Measurements from ENCODE around the gene EEFSEC. TPM values are rescaled to one million over a fixed set of nuclear protein-coding genes. Genes with fewer than 3 reads are reported as not detected.

Gene EEFSEC
- total RNA-seq, 6 donors from 2014 or later, result 14.9 to 38.8 (median 17.9) TPM

DNA sequence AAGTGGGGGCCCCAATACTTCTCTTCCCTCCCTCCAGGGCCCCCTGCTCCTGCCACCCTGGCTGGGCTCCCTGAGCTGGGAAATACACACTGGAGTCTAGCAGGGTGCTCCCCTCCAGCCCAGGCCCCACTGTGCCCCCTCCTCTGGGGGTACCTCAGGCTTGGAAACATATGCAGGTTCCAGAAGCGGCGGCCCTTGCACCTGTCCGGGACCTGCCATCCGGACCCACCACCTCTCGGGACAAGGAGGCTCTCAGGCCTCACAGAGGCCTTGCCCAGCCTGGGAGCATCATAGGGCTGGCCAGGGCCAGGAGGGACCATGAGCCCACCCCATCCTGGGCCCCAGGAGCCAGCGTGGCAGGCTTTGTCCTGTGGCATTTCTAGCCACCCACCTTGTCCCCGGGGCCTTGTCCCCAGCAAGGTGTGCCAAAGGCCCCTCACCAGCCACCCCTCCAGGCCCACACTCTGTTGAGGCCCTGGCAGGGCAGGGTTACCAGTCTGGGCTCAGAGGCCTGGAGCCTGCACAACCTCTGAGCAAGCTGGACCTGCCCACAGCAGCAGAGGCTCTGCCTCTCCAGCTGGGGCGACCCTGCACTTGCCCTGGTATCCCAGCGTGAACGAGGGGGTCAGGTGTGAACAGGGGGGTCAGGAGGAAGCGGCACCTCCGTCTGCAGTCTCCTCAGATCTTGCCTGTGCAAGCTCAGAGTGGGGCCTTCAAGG lies 267.6 kb downstream of the EEFSEC start:
- H3K4me3 ChIP-seq, result no peak overlapping the region
- no peaks in the 10 kb centered on the region for H3K27me3 ChIP-seq
- peak in 1 of 2 donors; percentile 51 for DNase-seq
- TF ChIP-seq POLR2A (IDR thresholded peaks at IDR 0.05) (no peak), EP300 (IDR thresholded peaks at IDR 0.05) (no peak), POLR2AphosphoS5 (IDR thresholded peaks at IDR 0.05) (no peak)
- TF ChIP-seq, protein P1, sequence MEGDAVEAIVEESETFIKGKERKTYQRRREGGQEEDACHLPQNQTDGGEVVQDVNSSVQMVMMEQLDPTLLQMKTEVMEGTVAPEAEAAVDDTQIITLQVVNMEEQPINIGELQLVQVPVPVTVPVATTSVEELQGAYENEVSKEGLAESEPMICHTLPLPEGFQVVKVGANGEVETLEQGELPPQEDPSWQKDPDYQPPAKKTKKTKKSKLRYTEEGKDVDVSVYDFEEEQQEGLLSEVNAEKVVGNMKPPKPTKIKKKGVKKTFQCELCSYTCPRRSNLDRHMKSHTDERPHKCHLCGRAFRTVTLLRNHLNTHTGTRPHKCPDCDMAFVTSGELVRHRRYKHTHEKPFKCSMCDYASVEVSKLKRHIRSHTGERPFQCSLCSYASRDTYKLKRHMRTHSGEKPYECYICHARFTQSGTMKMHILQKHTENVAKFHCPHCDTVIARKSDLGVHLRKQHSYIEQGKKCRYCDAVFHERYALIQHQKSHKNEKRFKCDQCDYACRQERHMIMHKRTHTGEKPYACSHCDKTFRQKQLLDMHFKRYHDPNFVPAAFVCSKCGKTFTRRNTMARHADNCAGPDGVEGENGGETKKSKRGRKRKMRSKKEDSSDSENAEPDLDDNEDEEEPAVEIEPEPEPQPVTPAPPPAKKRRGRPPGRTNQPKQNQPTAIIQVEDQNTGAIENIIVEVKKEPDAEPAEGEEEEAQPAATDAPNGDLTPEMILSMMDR (IDR thresholded peaks at IDR 0.05), result no peak
- no peaks in the 10 kb centered on the region for H3K9me3 ChIP-seq
- 66 to 87% methylated on average over 6 to 11 of the region's 12 CpGs for WGBS, 2 donors
- peaks cover 0 to 6% (median 0%) of the 10 kb centered on the region in 4 donors for H3K4me1 ChIP-seq
- no peaks in the 10 kb centered on the region for H3K36me3 ChIP-seq
- no peak for ATAC-seq (ENCODE audit: low FRiP score in 2 of 2)
- H3K27ac ChIP-seq, result no peak overlapping the region

GRCh38 chr3:128421439-128421836 lies 268.2 kb downstream of the EEFSEC start:
- Histone ChIP-seq H3K27ac (no peak overlapping the region), H3K36me3 (no peaks in the 10 kb centered on the region), H3K4me3 (no peak overlapping the region), H3K27me3 (no peaks in the 10 kb centered on the region), H3K4me1 (peaks cover under 1 to 6% (median 5%) of the 10 kb centered on the region in 4 donors), H3K9me3 (no peaks in the 10 kb centered on the region)
- ATAC-seq (ENCODE audit: low FRiP score in 2 of 2) (no peak), DNase-seq (peak in 1 of 2 donors; percentile 66)
- TF ChIP-seq POLR2A (IDR thresholded peaks at IDR 0.05) (no peak), EP300 (IDR thresholded peaks at IDR 0.05) (no peak), POLR2AphosphoS5 (IDR thresholded peaks at IDR 0.05) (no peak)
- TF ChIP-seq, protein P1 (IDR thresholded peaks at IDR 0.05), result no peak
- WGBS, 2 donors, result 84 to 86% methylated on average over 1 to 11 of the region's 11 CpGs

GRCh38 chr3:128421966-128422365 lies 268.7 kb downstream of the EEFSEC start:
- Histone ChIP-seq H3K4me3 (no peak overlapping the region), H3K27me3 (peaks cover 0 to 2% (median 0%) of the 10 kb centered on the region in 4 donors), H3K9me3 (no peaks in the 10 kb centered on the region), H3K4me1 (peaks cover 5 to 9% (median 8%) of the 10 kb centered on the region in 4 donors), H3K27ac (no peak overlapping the region), H3K36me3 (no peaks in the 10 kb centered on the region)
- ATAC-seq (ENCODE audit: low FRiP score in 2 of 2) (no peak), DNase-seq (no peak)
- TF ChIP-seq POLR2A (IDR thresholded peaks at IDR 0.05) (no peak), EP300 (IDR thresholded peaks at IDR 0.05) (no peak)
- TF ChIP-seq, protein P1 (IDR thresholded peaks at IDR 0.05), result no peak
- 99% methylated on average over 7 of the region's 7 CpGs; no CpG with 5 or more reads in 1 of the 2 donors for WGBS, 2 donors

- no peak for TF ChIP-seq POLR2AphosphoS5 (IDR thresholded peaks at IDR 0.05)
- TF ChIP-seq EP300 (IDR thresholded peaks at IDR 0.05), result no peak
- TF ChIP-seq POLR2A (IDR thresholded peaks at IDR 0.05), result no peak
- TF ChIP-seq, protein P1 (IDR thresholded peaks at IDR 0.05), result no peak
- Histone ChIP-seq H3K4me1 (peaks cover 5 to 9% (median 8%) of the 10 kb centered on the region in 4 donors), H3K36me3 (no peaks in the 10 kb centered on the region), H3K27ac (no peak overlapping the region), H3K27me3 (peaks cover 0 to 2% (median 0%) of the 10 kb centered on the region in 4 donors), H3K9me3 (no peaks in the 10 kb centered on the region), H3K4me3 (no peak overlapping the region)
- 94 to 95% methylated on average over 3 of the region's 3 CpGs for WGBS, 2 donors
- DNase-seq, result peak in 1 of 2 donors; percentile 0
- ATAC-seq (ENCODE audit: low FRiP score in 2 of 2), result no peak
These were observed 269.7 kb downstream of the EEFSEC start for GRCh38 chr3:128422762-128423524.
